PC-9 (cell line): ENCODE data around the gene GPX6.

Experiments
- EZH2 ChIP-seq: fragments of 200-600 bp; sonication (generic); IDR thresholded peaks from 2 replicates; pipeline ENCODE4 v1.8.0; 2017; ENCODE audit warnings: antibody characterized with exemption, low read depth
- TF ChIP-seq, protein P1 (sequence below): fragments of 200-600 bp; sonication (generic); conservative IDR thresholded peaks from 2 replicates; pipeline ENCODE4 v1.6.1; 2017; ENCODE audit warnings: mixed run types, antibody characterized with exemption, mild to moderate bottlenecking, moderate library complexity

GRCh38 chr6:28523241-28523622 is 7.6 kb upstream of the GPX6 start:
- TF ChIP-seq, protein P1, sequence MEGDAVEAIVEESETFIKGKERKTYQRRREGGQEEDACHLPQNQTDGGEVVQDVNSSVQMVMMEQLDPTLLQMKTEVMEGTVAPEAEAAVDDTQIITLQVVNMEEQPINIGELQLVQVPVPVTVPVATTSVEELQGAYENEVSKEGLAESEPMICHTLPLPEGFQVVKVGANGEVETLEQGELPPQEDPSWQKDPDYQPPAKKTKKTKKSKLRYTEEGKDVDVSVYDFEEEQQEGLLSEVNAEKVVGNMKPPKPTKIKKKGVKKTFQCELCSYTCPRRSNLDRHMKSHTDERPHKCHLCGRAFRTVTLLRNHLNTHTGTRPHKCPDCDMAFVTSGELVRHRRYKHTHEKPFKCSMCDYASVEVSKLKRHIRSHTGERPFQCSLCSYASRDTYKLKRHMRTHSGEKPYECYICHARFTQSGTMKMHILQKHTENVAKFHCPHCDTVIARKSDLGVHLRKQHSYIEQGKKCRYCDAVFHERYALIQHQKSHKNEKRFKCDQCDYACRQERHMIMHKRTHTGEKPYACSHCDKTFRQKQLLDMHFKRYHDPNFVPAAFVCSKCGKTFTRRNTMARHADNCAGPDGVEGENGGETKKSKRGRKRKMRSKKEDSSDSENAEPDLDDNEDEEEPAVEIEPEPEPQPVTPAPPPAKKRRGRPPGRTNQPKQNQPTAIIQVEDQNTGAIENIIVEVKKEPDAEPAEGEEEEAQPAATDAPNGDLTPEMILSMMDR = no peak
- TF ChIP-seq EZH2 = no peak
